Thyroid gland (tissue), 4 donors: ENCODE results near the gene RAB15. TPM values are rescaled to one million over a fixed set of nuclear protein-coding genes. Genes with fewer than 3 reads are reported as not detected.
A peak's percentile ranks its signal among the peaks of the same experiment; 100 is the strongest.
"Not testable (repeated sequence)": the region's sequence is repeated elsewhere in the genome, so short reads cannot be mapped to it uniquely, and the experiment has no call there.

Source experiments
- DNase-seq, 2 donors: peaks; one replicate each; pipeline ENCODE4 v3.0.0-alpha.2; 2019
- H3K27ac ChIP-seq, 3 donors: fragments of 200-600 bp; sonication (generic); 1 replicate in 2 of 3; 2 replicates in 1 of 3; pipeline ENCODE4 v1.5.1; 2016 to 2019; ENCODE audit warnings: mild to moderate bottlenecking in 1 of 3, moderate library complexity in 1 of 3
- H3K27me3 ChIP-seq: fragments of 200-600 bp; sonication (generic); one replicate; pipeline ENCODE4 v1.5.1; 2019
- H3K36me3 ChIP-seq, 2 donors: fragments of 200-600 bp; sonication (generic); one replicate each; pipeline ENCODE4 v1.5.1; 2016 to 2019
- H3K4me1 ChIP-seq, 2 donors: fragments of 200-600 bp; sonication (generic); one replicate each; pipeline ENCODE4 v1.5.1; 2017 to 2019
- H3K4me3 ChIP-seq, 3 donors: fragments of 200-600 bp; sonication (generic); replicated peaks in 1 of 3; 1 replicate in 2 of 3; 2 replicates in 1 of 3; pipeline ENCODE4 v1.5.1; 2016; ENCODE audit warnings: mild to moderate bottlenecking in 1 of 3
- H3K9me3 ChIP-seq: fragments of 200-600 bp; sonication (generic); one replicate; pipeline ENCODE4 v1.5.1; 2017
- POLR2A ChIP-seq, 2 donors: fragments of 450-650 bp; IDR thresholded peaks; one replicate each; pipeline ENCODE4 v1.6.1; 2017; ENCODE audit warnings: antibody characterized with exemption in 2 of 2, mild to moderate bottlenecking in 2 of 2, moderate library complexity in 1 of 2
- WGBS, 2 donors: methylation state at CpG; one replicate each; pipeline ENCODE4 v1.1.5; 2017; 5-methylcytosine and 5-hydroxymethylcytosine counted together
- intact Hi-C: fragments of 100-400 bp; cut with DNase I; formaldehyde crosslinking; loops from one replicate; pipeline ENCODE4 v1.15.1; 2023
- total RNA-seq, 4 donors: library from RNA; depleted of rRNA; stranded (reverse); fragments of >200 nt; gene quantifications; one replicate each; pipeline ENCODE4 v1.2.3, GENCODE V29; 2016
- TF ChIP-seq, protein P1 (sequence below), 6 experiments: fragments of 200-600 bp in 3 of 6; fragments of 450-650 bp in 3 of 6; sonication (generic) in 3 of 6; IDR thresholded peaks; one replicate each; pipeline ENCODE4 v1.5.1; 2016 to 2019; ENCODE audit warnings: antibody characterized with exemption in 6 of 6, mild to moderate bottlenecking in 2 of 6, inconsistent platforms in 1 of 6, moderate library complexity in 1 of 6

The RAB15 gene
- total RNA-seq, 4 donors from 2014 or later, result 6.0 to 12.7 (median 6.3) TPM

DNA sequence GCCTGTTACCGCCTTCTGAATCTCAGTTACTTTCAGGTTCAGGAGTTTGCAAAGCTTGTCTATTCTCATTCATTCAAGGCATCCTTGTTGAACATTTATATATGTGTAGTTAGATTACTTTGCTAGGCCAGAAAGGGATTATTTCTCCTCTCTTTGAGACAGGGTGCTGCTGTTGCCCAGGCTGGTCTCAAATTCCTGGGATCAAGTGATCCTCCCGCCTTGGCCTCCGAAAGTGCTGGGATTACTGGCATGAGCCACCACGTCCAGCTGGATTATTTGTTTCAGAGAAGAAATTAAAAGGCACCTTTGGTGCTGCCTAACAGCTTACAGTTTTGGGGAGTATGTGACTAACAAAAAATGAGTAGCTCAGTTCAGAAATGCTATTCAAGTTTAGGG is 57.1 kb downstream of the RAB15 start:
- WGBS, 2 donors, result 31 to 32% methylated on average over 4 of the region's 4 CpGs
- Histone ChIP-seq H3K4me3 (peak overlapping the region; percentile 27 to 91 (median 91)), H3K9me3 (no peaks in the 10 kb centered on the region), H3K27ac (peak overlapping the region in 2 of 3 donors; percentile 86 to 95), H3K36me3 (no peaks in the 10 kb centered on the region), H3K4me1 (peaks cover 21 to 32% of the 10 kb centered on the region in 2 donors), H3K27me3 (no peaks in the 10 kb centered on the region)
- intact Hi-C loops, result loop anchor here (10.0 kb wide), 1 partner anchor 70 kb away; the partner anchor contains the start of gene FNTB
- TF ChIP-seq, protein P1, sequence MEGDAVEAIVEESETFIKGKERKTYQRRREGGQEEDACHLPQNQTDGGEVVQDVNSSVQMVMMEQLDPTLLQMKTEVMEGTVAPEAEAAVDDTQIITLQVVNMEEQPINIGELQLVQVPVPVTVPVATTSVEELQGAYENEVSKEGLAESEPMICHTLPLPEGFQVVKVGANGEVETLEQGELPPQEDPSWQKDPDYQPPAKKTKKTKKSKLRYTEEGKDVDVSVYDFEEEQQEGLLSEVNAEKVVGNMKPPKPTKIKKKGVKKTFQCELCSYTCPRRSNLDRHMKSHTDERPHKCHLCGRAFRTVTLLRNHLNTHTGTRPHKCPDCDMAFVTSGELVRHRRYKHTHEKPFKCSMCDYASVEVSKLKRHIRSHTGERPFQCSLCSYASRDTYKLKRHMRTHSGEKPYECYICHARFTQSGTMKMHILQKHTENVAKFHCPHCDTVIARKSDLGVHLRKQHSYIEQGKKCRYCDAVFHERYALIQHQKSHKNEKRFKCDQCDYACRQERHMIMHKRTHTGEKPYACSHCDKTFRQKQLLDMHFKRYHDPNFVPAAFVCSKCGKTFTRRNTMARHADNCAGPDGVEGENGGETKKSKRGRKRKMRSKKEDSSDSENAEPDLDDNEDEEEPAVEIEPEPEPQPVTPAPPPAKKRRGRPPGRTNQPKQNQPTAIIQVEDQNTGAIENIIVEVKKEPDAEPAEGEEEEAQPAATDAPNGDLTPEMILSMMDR (IDR thresholded peaks at IDR 0.05), result no peak
- no peak for TF ChIP-seq POLR2A (IDR thresholded peaks at IDR 0.05)
- DNase-seq, result no peak

DNA sequence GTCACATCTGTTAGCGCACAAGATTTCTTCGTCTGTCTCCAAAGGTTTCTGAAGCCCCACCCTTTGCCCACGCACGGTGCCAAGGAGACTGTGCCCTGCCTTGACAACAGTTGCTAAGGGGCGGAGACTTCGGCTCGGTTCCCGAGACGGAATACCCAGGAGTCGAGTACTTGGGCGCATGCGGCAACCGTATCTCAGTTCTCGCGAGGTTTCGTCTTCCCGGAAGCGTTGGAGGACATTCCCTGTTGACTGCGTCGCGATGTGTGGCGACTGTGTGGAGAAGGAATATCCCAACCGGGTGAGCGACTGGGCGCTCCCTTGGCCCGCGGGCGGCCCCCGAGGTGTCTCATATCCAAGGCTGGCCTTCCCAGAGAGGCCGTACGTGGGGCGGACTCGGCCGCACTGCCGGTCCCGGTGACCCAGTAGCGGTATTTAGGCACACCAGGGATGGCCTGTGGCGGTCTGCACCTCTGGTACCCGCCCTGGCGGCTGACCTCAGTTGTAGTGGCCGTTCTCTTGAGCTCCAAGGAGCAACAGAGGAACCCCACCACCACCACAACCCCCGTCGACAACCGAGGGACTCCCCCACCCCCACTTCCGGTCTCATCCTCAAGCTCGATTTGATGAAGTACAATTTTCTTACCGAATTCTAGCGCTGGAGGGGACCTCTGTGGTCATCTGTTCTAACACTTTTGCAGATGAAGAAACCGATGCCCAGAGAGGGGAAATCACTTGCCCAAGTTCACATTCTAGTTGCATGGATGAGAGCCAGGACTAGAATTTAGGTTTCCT is 57.7 kb downstream of the RAB15 start, which contains the start of gene CHURC1:
CHURC1 (plus strand) TSS at position 219 of the 792 bp plus-strand sequence; CDS start at position 260, 41 bp downstream.
- Histone ChIP-seq H3K9me3 (no peaks in the 10 kb centered on the region), H3K27ac (peak within 1 kb of the TSS; percentile 52 to 95 (median 86)), H3K36me3 (no peaks in the 10 kb centered on the region), H3K4me3 (peak within 1 kb of the TSS; percentile 27 to 91 (median 91)), H3K4me1 (peaks cover 17 to 26% of the 10 kb centered on the region in 2 donors), H3K27me3 (no peaks in the 10 kb centered on the region)
- 0 to 1% methylated on average over 20 to 49 of the region's 49 CpGs for WGBS, 2 donors
- TF ChIP-seq POLR2A (IDR thresholded peaks at IDR 0.05), result peak; percentile 20 to 89
- TF ChIP-seq, protein P1 (IDR thresholded peaks at IDR 0.05), result no peak
- peak; percentile 100 for DNase-seq
- intact Hi-C loops, result loop anchor here (10.0 kb wide), 1 partner anchor 70 kb away; the partner anchor contains the start of gene FNTB

DNA sequence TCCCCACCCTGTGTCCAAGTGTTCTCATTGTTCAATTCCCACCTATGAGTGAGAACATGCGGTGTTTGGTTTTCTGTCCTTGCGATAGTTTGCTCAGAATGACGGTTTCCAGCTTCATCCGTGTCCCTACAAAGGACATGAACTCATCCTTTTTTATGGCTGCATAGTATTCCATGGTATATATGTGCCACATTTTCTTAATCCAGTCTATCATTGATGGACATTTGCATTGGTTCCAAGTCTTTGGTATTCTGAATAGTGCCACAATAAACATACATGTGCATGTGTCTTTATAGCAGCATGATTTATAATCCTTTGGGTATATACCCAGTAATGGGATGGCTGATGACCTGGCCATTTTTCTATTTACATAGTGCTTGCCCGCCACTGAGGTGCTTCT is 58.7 kb downstream of the RAB15 start:
- not testable (repeated sequence) for H3K36me3 ChIP-seq, DNase-seq, H3K27me3 ChIP-seq, H3K27ac ChIP-seq, H3K9me3 ChIP-seq
- intact Hi-C loops, result loop anchor here (10.0 kb wide), 1 partner anchor 71 kb away; the partner anchor contains the start of gene FNTB
- Histone ChIP-seq H3K4me3 (peak overlapping the region in 1 of 3 donors; percentile 91), H3K4me1 (peaks cover 16 to 22% of the 10 kb centered on the region in 2 donors)
- WGBS, 2 donors, result 71 to 74% methylated on average over 5 of the region's 5 CpGs

DNA sequence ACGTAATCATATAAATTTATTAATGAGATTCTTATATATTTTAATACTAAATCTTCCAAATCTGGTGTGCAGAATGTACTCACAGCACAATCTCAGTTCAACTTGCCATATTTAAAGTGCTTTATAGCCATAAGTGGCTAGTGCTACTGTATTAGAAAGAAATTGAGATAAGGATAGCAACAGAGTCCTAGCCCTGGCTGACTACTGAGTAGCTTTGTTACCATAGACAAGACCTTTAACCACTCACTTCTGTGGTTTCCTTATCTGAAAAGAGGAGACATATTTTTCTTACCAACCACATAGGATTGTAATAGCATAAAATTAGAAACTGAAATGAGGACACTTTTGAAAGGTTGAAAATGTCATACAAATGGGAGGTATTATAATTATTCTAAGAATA is 59.9 kb downstream of the RAB15 start:
- 48 to 55% methylated on average over 1 of the region's 1 CpG for WGBS, 2 donors
- H3K4me3 ChIP-seq, result no peak overlapping the region
- H3K4me1 ChIP-seq, result peaks cover 13 to 14% of the 10 kb centered on the region in 2 donors
- TF ChIP-seq, protein P1 (IDR thresholded peaks at IDR 0.05), result no peak
- no peak for TF ChIP-seq POLR2A (IDR thresholded peaks at IDR 0.05)
- no peak overlapping the region for H3K27ac ChIP-seq
- intact Hi-C loops, result loop anchor here (10.0 kb wide), 1 partner anchor 73 kb away; the partner anchor contains the start of gene FNTB
- H3K27me3 ChIP-seq, result no peaks in the 10 kb centered on the region
- no peaks in the 10 kb centered on the region for H3K36me3 ChIP-seq
- no peaks in the 10 kb centered on the region for H3K9me3 ChIP-seq
- no peak for DNase-seq

DNA sequence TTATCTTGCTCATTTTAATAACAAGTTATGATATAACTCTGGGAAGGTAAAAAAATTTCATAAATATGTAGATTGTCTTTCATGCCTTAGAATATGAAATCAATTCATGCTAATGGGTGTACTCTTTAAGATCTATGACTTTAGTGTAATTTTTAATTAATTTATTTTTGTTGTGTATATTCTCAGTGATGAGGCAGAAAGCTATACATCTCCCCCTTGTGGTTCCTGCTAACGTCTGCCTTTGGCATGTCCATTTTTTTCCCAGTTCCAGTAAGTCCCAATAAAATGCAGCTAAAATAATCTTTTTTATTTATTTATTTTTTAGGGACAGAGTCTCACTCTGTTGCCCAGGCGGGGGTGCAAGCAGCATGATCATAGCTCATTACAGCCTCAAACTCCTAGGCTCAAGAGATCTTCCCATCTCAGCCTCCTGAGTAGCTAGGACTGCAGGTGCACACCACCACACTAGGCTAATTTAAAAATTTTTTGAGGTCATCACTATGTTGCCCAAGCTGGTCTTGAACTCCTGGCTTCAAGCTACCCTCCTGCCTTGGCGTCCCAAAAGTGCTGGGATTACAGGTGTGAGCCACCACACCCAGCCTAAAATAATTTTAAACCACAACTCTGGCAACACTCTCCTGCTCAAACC is 61.2 kb downstream of the RAB15 start:
- WGBS, 2 donors, result 16 to 20% methylated on average over 3 of the region's 3 CpGs
- no peak overlapping the region for H3K27ac ChIP-seq
- TF ChIP-seq, protein P1 (IDR thresholded peaks at IDR 0.05), result peak in 1 of 6 experiments; percentile 35
- no peak for TF ChIP-seq POLR2A (IDR thresholded peaks at IDR 0.05)
- intact Hi-C loops, result loop anchor here (10.0 kb wide), 1 partner anchor 74 kb away; the partner anchor contains the start of gene FNTB
- no peak for DNase-seq
- no peak overlapping the region for H3K4me3 ChIP-seq
- H3K4me1 ChIP-seq, result peaks cover 11 to 12% of the 10 kb centered on the region in 2 donors
- H3K9me3 ChIP-seq, result no peaks in the 10 kb centered on the region
- no peaks in the 10 kb centered on the region for H3K36me3 ChIP-seq
- no peaks in the 10 kb centered on the region for H3K27me3 ChIP-seq
